WTC11 (cell line): Measurements from ENCODE around the gene UBE2R2.

Experiments
- AFF4 ChIP-seq: sonication (generic); formaldehyde crosslinking; IDR thresholded peaks from 2 replicates; pipeline ENCODE4 v1.8.1; 2023; ENCODE audit warnings: mild to moderate bottlenecking, missing genetic modification reagents, borderline replicate concordance
- FOXK1 ChIP-seq: sonication (generic); formaldehyde crosslinking; IDR thresholded peaks from 2 replicates; pipeline ENCODE4 v1.8.0; 2022; ENCODE audit warnings: mild to moderate bottlenecking, moderate library complexity, missing genetic modification reagents
- IRF2 ChIP-seq: sonication (generic); formaldehyde crosslinking; IDR thresholded peaks from 2 replicates; pipeline ENCODE4 v1.8.0; 2022; ENCODE audit warnings: low read depth, missing genetic modification reagents, borderline replicate concordance
- NR3C1 ChIP-seq: sonication (generic); formaldehyde crosslinking; conservative IDR thresholded peaks from 2 replicates; pipeline ENCODE4 v1.8.1; 2023; ENCODE audit warnings: low read depth, mild to moderate bottlenecking, missing genetic modification reagents
- PRDM15 ChIP-seq: sonication (generic); formaldehyde crosslinking; IDR thresholded peaks from 2 replicates; pipeline ENCODE4 v1.8.0; 2022; ENCODE audit warnings: missing genetic modification reagents
- TEAD1 ChIP-seq: sonication (generic); formaldehyde crosslinking; IDR thresholded peaks from 2 replicates; pipeline ENCODE4 v1.8.0; 2022; ENCODE audit warnings: mild to moderate bottlenecking, missing genetic modification reagents
- ZNF232 ChIP-seq: sonication (generic); formaldehyde crosslinking; IDR thresholded peaks from 2 replicates; pipeline ENCODE4 v1.8.0; 2022; ENCODE audit warnings: mild to moderate bottlenecking, missing genetic modification reagents
- ZNF263 ChIP-seq: sonication (generic); formaldehyde crosslinking; IDR thresholded peaks from 2 replicates; pipeline ENCODE4 v1.8.1; 2022; ENCODE audit warnings: low read depth, mild to moderate bottlenecking, moderate library complexity, missing genetic modification reagents
- TF ChIP-seq, protein P1 (sequence below): fragments of 200-600 bp; IDR thresholded peaks from 2 replicates; pipeline ENCODE4 v1.8.0; 2022; ENCODE audit warnings: antibody characterized with exemption
- TF ChIP-seq, protein P2 (sequence below): sonication (generic); formaldehyde crosslinking; IDR thresholded peaks from 2 replicates; pipeline ENCODE4 v1.8.1; 2022; ENCODE audit warnings: missing genetic modification reagents, borderline replicate concordance
- TF ChIP-seq, protein P3 (sequence below): sonication (generic); formaldehyde crosslinking; IDR thresholded peaks from 2 replicates; pipeline ENCODE4 v1.8.0; 2023; ENCODE audit warnings: mild to moderate bottlenecking, missing genetic modification reagents
- TF ChIP-seq, protein P4 (sequence below): sonication (generic); formaldehyde crosslinking; IDR thresholded peaks from 2 replicates; pipeline ENCODE4 v1.8.0; 2022; ENCODE audit warnings: mild to moderate bottlenecking, missing genetic modification reagents
- TF ChIP-seq, protein P5 (sequence below): sonication (generic); formaldehyde crosslinking; IDR thresholded peaks from 2 replicates; pipeline ENCODE4 v1.8.1; 2023; ENCODE audit warnings: mild to moderate bottlenecking, missing genetic modification reagents

- TF ChIP-seq, protein P1, sequence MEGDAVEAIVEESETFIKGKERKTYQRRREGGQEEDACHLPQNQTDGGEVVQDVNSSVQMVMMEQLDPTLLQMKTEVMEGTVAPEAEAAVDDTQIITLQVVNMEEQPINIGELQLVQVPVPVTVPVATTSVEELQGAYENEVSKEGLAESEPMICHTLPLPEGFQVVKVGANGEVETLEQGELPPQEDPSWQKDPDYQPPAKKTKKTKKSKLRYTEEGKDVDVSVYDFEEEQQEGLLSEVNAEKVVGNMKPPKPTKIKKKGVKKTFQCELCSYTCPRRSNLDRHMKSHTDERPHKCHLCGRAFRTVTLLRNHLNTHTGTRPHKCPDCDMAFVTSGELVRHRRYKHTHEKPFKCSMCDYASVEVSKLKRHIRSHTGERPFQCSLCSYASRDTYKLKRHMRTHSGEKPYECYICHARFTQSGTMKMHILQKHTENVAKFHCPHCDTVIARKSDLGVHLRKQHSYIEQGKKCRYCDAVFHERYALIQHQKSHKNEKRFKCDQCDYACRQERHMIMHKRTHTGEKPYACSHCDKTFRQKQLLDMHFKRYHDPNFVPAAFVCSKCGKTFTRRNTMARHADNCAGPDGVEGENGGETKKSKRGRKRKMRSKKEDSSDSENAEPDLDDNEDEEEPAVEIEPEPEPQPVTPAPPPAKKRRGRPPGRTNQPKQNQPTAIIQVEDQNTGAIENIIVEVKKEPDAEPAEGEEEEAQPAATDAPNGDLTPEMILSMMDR: no peak
- no peak for TF ChIP-seq PRDM15 (CRISPR knock-in tag)
- TF ChIP-seq, protein P2, sequence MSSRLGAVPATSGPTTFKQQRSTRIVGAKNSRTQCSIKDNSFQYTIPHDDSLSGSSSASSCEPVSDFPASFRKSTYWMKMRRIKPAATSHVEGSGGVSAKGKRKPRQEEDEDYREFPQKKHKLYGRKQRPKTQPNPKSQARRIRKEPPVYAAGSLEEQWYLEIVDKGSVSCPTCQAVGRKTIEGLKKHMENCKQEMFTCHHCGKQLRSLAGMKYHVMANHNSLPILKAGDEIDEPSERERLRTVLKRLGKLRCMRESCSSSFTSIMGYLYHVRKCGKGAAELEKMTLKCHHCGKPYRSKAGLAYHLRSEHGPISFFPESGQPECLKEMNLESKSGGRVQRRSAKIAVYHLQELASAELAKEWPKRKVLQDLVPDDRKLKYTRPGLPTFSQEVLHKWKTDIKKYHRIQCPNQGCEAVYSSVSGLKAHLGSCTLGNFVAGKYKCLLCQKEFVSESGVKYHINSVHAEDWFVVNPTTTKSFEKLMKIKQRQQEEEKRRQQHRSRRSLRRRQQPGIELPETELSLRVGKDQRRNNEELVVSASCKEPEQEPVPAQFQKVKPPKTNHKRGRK (CRISPR knock-in tag): no peak
- TF ChIP-seq, protein P3, sequence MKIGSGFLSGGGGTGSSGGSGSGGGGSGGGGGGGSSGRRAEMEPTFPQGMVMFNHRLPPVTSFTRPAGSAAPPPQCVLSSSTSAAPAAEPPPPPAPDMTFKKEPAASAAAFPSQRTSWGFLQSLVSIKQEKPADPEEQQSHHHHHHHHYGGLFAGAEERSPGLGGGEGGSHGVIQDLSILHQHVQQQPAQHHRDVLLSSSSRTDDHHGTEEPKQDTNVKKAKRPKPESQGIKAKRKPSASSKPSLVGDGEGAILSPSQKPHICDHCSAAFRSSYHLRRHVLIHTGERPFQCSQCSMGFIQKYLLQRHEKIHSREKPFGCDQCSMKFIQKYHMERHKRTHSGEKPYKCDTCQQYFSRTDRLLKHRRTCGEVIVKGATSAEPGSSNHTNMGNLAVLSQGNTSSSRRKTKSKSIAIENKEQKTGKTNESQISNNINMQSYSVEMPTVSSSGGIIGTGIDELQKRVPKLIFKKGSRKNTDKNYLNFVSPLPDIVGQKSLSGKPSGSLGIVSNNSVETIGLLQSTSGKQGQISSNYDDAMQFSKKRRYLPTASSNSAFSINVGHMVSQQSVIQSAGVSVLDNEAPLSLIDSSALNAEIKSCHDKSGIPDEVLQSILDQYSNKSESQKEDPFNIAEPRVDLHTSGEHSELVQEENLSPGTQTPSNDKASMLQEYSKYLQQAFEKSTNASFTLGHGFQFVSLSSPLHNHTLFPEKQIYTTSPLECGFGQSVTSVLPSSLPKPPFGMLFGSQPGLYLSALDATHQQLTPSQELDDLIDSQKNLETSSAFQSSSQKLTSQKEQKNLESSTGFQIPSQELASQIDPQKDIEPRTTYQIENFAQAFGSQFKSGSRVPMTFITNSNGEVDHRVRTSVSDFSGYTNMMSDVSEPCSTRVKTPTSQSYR (CRISPR knock-in tag): no peak
- TF ChIP-seq NR3C1 (CRISPR knock-in tag): no peak
- no peak for TF ChIP-seq FOXK1 (CRISPR knock-in tag)
- TF ChIP-seq TEAD1 (CRISPR knock-in tag): no peak
- no peak for TF ChIP-seq IRF2 (CRISPR knock-in tag)
- TF ChIP-seq, protein P4, sequence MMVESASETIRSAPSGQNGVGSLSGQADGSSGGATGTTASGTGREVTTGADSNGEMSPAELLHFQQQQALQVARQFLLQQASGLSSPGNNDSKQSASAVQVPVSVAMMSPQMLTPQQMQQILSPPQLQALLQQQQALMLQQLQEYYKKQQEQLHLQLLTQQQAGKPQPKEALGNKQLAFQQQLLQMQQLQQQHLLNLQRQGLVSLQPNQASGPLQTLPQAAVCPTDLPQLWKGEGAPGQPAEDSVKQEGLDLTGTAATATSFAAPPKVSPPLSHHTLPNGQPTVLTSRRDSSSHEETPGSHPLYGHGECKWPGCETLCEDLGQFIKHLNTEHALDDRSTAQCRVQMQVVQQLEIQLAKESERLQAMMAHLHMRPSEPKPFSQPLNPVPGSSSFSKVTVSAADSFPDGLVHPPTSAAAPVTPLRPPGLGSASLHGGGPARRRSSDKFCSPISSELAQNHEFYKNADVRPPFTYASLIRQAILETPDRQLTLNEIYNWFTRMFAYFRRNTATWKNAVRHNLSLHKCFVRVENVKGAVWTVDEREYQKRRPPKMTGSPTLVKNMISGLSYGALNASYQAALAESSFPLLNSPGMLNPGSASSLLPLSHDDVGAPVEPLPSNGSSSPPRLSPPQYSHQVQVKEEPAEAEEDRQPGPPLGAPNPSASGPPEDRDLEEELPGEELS (CRISPR knock-in tag): no peak
- TF ChIP-seq ZNF232 (CRISPR knock-in tag): no peak
- no peak for TF ChIP-seq AFF4 (CRISPR knock-in tag)
- TF ChIP-seq, protein P5, sequence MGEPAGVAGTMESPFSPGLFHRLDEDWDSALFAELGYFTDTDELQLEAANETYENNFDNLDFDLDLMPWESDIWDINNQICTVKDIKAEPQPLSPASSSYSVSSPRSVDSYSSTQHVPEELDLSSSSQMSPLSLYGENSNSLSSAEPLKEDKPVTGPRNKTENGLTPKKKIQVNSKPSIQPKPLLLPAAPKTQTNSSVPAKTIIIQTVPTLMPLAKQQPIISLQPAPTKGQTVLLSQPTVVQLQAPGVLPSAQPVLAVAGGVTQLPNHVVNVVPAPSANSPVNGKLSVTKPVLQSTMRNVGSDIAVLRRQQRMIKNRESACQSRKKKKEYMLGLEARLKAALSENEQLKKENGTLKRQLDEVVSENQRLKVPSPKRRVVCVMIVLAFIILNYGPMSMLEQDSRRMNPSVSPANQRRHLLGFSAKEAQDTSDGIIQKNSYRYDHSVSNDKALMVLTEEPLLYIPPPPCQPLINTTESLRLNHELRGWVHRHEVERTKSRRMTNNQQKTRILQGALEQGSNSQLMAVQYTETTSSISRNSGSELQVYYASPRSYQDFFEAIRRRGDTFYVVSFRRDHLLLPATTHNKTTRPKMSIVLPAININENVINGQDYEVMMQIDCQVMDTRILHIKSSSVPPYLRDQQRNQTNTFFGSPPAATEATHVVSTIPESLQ (CRISPR knock-in tag): no peak
- TF ChIP-seq ZNF263 (CRISPR knock-in tag): no peak
These were observed 60.9 kb downstream of the UBE2R2 start for GRCh38 chr9:33877727-33878489.
